GM06990 (cell line): ENCODE results near the gene CCER1.

ENCODE experiments used
- DNase-seq: peaks from one replicate; pipeline ENCODE4 v3.0.0-alpha.2; 2011; ENCODE audit not compliant: insufficient read length; ENCODE audit errors: extremely low read depth
- H3K27me3 ChIP-seq: replicated peaks from 2 replicates; pipeline ENCODE4 v1.6.0; 2011; ENCODE audit warnings: low read length; ENCODE audit not compliant: control insufficient read depth, insufficient read depth
- H3K36me3 ChIP-seq: 2 replicates; pipeline ENCODE4 v1.5.1; 2011; ENCODE audit warnings: low read length; ENCODE audit not compliant: control insufficient read depth, insufficient read depth
- H3K4me3 ChIP-seq: replicated peaks from 2 replicates; pipeline ENCODE4 v1.5.1; 2011; ENCODE audit warnings: low read depth, mild to moderate bottlenecking, control low read depth, low read length
- TF ChIP-seq, protein P1 (sequence below): IDR thresholded peaks from 2 replicates; pipeline ENCODE4 v1.5.1; 2011; ENCODE audit warnings: low read length, control low read depth, mild to moderate bottlenecking, inconsistent platforms; ENCODE audit not compliant: insufficient read depth, poor library complexity, severe bottlenecking

Gene CCER1, protein sequence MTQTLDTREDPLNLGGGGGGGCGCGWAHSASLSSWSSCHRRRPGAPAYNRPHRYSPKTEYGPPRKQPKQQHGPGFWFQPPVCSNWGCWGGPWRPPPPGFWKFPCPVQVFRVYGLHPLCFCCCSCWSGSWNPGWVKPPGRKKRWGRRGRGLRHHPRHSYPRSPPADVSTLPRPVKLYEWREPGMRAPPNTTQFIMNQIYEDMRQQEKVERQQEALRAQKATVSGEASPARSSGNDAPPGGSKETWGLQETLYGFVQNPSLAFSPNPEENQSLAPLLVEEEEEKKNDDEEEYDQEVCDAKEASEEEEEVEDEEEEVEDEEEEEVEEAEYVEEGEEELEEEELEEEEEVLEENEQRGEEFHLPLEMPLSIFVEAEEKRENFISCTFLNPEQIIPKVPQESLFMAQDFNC

DNA sequence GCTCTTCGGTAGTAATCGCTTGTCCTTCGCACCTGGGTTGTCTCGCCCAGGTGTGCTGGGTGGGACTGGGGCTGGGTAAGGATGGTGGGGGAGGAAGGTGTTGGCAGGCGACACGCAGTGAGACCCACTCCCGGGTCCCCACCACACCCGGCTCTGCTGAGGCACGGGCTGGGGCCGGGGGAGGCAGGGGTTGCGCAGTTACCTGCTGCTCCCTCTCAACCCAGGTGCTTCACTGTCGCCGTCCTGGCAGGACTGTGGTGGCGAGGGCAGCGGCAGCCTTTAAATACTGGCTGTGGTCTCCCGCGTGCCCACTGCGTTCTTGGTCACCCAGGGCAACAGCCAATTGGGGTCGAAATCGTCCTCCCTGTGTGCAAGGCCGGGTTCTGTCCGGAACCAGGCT is at the start of gene CCER1:
CCER1 (minus strand) TSS at position 256 of the 400 bp plus-strand sequence. CDS start 434 bp downstream, outside the sequence.
- H3K36me3 ChIP-seq, result no peaks in the 10 kb centered on the region
- no peak for DNase-seq
- H3K4me3 ChIP-seq, result no peak within 1 kb of the TSS
- TF ChIP-seq, protein P1, sequence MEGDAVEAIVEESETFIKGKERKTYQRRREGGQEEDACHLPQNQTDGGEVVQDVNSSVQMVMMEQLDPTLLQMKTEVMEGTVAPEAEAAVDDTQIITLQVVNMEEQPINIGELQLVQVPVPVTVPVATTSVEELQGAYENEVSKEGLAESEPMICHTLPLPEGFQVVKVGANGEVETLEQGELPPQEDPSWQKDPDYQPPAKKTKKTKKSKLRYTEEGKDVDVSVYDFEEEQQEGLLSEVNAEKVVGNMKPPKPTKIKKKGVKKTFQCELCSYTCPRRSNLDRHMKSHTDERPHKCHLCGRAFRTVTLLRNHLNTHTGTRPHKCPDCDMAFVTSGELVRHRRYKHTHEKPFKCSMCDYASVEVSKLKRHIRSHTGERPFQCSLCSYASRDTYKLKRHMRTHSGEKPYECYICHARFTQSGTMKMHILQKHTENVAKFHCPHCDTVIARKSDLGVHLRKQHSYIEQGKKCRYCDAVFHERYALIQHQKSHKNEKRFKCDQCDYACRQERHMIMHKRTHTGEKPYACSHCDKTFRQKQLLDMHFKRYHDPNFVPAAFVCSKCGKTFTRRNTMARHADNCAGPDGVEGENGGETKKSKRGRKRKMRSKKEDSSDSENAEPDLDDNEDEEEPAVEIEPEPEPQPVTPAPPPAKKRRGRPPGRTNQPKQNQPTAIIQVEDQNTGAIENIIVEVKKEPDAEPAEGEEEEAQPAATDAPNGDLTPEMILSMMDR, result no peak
- H3K27me3 ChIP-seq, result no peaks in the 10 kb centered on the region

DNA sequence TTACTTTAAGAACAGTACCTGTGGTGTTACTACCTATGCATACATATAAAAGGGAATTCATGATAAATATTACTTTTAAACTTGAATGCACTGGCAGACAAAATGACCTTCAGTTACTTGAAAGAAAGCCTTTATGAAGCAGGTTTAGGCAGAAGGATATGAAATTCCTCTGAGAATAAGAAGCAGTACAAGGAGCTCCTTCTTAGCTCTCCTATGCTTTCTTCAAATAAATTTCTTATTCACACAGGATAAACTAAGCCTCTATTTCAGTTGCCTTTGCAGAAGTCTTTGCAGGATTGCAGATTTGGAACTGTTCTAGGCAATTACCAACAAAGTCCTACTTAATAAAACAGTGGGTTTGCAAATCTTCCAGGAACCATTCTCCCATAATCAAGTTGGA is 48.8 kb upstream of the CCER1 start:
- TF ChIP-seq, protein P1, result no peak
- H3K36me3 ChIP-seq, result no peaks in the 10 kb centered on the region
- no peak overlapping the region for H3K4me3 ChIP-seq
- H3K27me3 ChIP-seq, result no peaks in the 10 kb centered on the region
- DNase-seq, result no peak

DNA sequence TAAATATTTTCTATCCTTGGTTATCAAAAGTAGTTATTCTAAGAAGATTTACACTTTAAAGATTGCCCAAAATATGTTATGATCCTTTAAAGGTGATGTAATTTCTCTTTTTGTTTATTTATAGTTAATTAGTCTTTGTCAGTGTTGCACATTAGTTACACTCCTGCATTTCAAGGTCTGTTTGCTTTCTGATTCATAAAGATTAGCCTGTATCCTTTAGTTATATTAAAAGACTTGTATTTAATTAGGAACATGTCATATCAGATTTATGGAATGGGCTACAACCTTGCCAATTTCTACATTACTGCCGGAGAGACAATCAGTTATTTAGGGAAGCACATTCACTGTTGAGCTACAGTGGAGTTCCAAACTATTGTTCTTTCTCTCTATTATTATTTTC is 46.3 kb upstream of the CCER1 start:
- Histone ChIP-seq H3K4me3 (no peak overlapping the region), H3K27me3 (no peaks in the 10 kb centered on the region), H3K36me3 (no peaks in the 10 kb centered on the region)
- no peak for DNase-seq
- TF ChIP-seq, protein P1, result no peak

DNA sequence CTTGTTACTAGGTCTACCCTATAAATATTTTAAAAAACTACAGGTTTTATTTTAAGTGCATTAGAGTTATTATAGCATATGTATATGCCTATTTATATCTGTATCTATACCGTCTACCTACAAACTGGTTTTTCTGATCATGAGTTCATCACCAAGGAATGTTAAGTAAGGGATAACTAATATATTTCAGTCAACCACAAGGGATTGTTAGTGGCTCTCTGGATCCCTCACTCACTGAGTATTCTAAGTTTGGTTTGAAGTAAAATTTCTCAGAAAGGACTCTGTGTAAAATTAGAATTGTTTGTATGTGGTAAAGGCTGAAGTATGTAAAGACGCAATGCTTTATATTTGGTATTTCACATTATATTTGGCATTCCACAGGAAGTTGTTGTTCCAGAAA is 45.0 kb upstream of the CCER1 start:
- no peaks in the 10 kb centered on the region for H3K27me3 ChIP-seq
- TF ChIP-seq, protein P1, result no peak
- no peaks in the 10 kb centered on the region for H3K36me3 ChIP-seq
- no peak overlapping the region for H3K4me3 ChIP-seq
- no peak for DNase-seq

DNA sequence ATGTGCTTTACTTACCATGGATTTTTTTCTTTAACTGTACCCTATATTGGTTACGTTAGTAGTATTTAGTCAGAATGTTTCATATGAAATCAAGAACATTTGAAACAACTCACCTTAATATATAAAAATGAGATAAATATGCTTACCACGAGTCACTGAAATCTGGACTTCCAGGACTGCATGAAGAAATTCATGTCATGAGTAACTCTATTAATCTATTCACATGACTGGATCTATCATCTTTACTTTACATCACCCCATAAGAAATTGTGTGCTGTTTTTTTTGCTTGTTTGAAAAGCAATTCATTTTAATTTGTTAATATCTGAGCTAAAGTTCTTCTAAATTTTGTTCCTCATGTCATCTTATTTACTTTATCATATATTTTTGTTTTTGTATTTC is 44.6 kb upstream of the CCER1 start:
- no peaks in the 10 kb centered on the region for H3K36me3 ChIP-seq

More for the DNA sequence above, 44.6 kb upstream of the CCER1 start:
- H3K4me3 ChIP-seq, result no peak overlapping the region
- no peaks in the 10 kb centered on the region for H3K27me3 ChIP-seq
- no peak for DNase-seq
- TF ChIP-seq, protein P1, result no peak
